H1 (cell line): ENCODE results near the gene MED29. TPM values are rescaled to one million over a fixed set of nuclear protein-coding genes. Genes with fewer than 3 reads are reported as not detected.

ENCODE experiments used
- KDM1A ChIP-seq: fragments of 200-600, 300-600 bp; sonication (generic); IDR thresholded peaks from 2 replicates; pipeline ENCODE4 v1.7.1; 2016; ENCODE audit warnings: mild to moderate bottlenecking, low read length, borderline replicate concordance
- KDM4A ChIP-seq: IDR thresholded peaks from one replicate; pipeline ENCODE4 v1.7.1; 2012; ENCODE audit warnings: low read depth, mild to moderate bottlenecking, moderate library complexity, low read length, inconsistent platforms; ENCODE audit not compliant: severe bottlenecking
- SAP30 ChIP-seq: fragments of 300-600 bp; sonication (generic); IDR thresholded peaks from 2 replicates; pipeline ENCODE4 v1.7.1; 2012; ENCODE audit warnings: low read length, moderate library complexity, mild to moderate bottlenecking, inconsistent platforms; ENCODE audit not compliant: insufficient read depth, insufficient replicate concordance
- polyA plus RNA-seq, 7 experiments: library from polyadenylated mRNA; depleted of rRNA in 3 of 7; stranded (reverse) in 5 of 7; unstranded in 2 of 7; fragments of >200 nt in 5 of 7; fragments of 200-250 nt in 2 of 7; gene quantifications; 1 replicate in 5 of 7; 2 replicates in 1 of 7; 4 replicates in 1 of 7; pipeline versions ENCODE4 v1.2.1 to v1.2.3, GENCODE V29; 2011 to 2013; ENCODE audit warnings: missing spikeins in 2 of 7, mixed read lengths in 2 of 7
- total RNA-seq: library from RNA; stranded (reverse); fragmentation: NEBNext Ultra II Directional; extraction: Animal tissue kit (Norgen Biotek cat#: 25700); gene quantifications from 2 replicates; pipeline ENCODE4 v1.2.1, GENCODE V29; 2021

Gene MED29
- total and polyA plus RNA-seq, 2 of the 8 experiments (the other 6 are each of a cell fraction or from before 2014, with no cell fraction given): 31.1 to 52.5 TPM

DNA sequence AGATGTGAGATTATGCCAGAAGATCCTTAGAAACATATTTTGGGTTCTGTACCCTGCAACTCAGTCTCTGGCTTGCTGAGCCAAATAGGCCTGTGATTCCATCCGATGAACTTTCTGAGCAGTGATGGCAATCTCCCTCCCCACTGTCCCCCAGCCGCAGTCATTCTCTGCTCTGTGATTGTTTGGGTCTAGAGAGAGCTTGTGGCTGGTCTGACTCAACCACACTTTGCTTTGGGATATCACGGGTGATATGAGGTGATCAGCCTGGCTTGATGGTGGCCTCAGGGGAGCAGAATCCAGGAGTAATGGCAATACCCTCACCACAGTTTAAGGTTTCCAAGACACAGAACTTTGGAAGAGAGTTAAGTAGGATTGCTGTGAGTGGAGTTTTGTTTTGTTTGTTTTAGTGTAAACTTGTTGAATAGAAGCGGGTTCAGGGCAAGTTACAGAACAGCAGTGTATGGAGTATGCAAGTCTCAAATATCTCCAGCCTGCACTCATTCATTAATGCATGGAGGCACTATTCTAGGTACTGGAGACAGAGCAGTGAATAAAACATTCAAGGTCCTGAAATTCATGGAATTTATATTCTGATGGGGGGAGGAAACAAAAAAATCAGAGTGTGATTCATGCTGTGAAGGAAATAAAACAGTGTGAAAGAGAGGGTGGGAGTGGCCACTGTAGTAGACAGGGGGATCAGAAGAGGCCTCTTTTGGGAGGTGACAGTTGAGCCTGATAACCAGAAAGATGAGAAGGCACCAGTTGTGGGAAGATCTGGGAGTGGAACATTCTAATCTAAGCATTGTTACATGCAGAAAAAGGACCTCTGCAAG lies 43.6 kb upstream of the MED29 start (continued):
- TF ChIP-seq KDM1A (no peak), SAP30 (no peak), KDM4A (no peak)
